Central memory CD8-positive, alpha-beta T cell (primary cell): Measurements from ENCODE around the gene SEL1L3.

Experiments used
- ATAC-seq: fragments of 150-1000 bp; cut with Tn5 transposase; replicated peaks from 2 replicates; pipeline ENCODE4 v1.10.0; 2022; ENCODE audit warnings: mild to moderate bottlenecking, moderate FRiP score, moderate number of reproducible peaks; ENCODE audit not compliant: poor library complexity, severe bottlenecking; ENCODE audit errors: extremely low read depth
- DNase-seq, 2 donors: peaks; one replicate each; pipeline ENCODE4 v3.0.0; 2021; ENCODE audit warnings: low spot score in 2 of 2
- H3K27ac Mint-ChIP-seq: one replicate; pipeline ENCODE4 v1.8.0; 2022; ENCODE audit warnings: low read depth, mild to moderate bottlenecking, moderate library complexity, mixed read lengths
- H3K27me3 Mint-ChIP-seq: one replicate; pipeline ENCODE4 v1.8.0; 2022; ENCODE audit warnings: mixed read lengths
- H3K36me3 Mint-ChIP-seq: one replicate; pipeline ENCODE4 v1.8.0; 2022; ENCODE audit warnings: mild to moderate bottlenecking, moderate library complexity, mixed read lengths; ENCODE audit not compliant: insufficient read depth
- H3K4me1 Mint-ChIP-seq: one replicate; pipeline ENCODE4 v1.8.0; 2022; ENCODE audit warnings: mixed read lengths
- H3K4me3 Mint-ChIP-seq: one replicate; pipeline ENCODE4 v1.8.0; 2022; ENCODE audit warnings: mild to moderate bottlenecking, moderate library complexity, mixed read lengths
- H3K9me3 Mint-ChIP-seq: one replicate; pipeline ENCODE4 v1.8.0; 2022; ENCODE audit warnings: mixed read lengths

Gene SEL1L3

GRCh38 chr4:25838526-25838925 lies 24.3 kb downstream of the SEL1L3 start:
- no peak overlapping the region for H3K27ac Mint-ChIP-seq
- H3K4me3 Mint-ChIP-seq: no peak overlapping the region
- peaks cover 58% of the 10 kb centered on the region for H3K4me1 Mint-ChIP-seq
- peaks cover 7% of the 10 kb centered on the region for H3K36me3 Mint-ChIP-seq
- ATAC-seq (no peak), DNase-seq (no peak)
- no peaks in the 10 kb centered on the region for H3K27me3 Mint-ChIP-seq
- no peaks in the 10 kb centered on the region for H3K9me3 Mint-ChIP-seq

GRCh38 chr4:25837107-25837506 lies 25.7 kb downstream of the SEL1L3 start:
- Mint-ChIP-seq H3K4me3 (no peak overlapping the region), H3K27ac (no peak overlapping the region), H3K27me3 (no peaks in the 10 kb centered on the region), H3K4me1 (peaks cover 44% of the 10 kb centered on the region), H3K9me3 (no peaks in the 10 kb centered on the region), H3K36me3 (peaks cover 10% of the 10 kb centered on the region)
- ATAC-seq: no peak
- DNase-seq: no peak

- peaks cover 37% of the 10 kb centered on the region for H3K4me1 Mint-ChIP-seq
- peaks cover 10% of the 10 kb centered on the region for H3K36me3 Mint-ChIP-seq
These were observed 27.4 kb downstream of the SEL1L3 start for GRCh38 chr4:25835384-25835783.

GRCh38 chr4:25834411-25835107 lies 28.2 kb downstream of the SEL1L3 start:
- H3K9me3 Mint-ChIP-seq: no peaks in the 10 kb centered on the region
- ATAC-seq (no peak), DNase-seq (no peak)
- H3K27me3 Mint-ChIP-seq: no peaks in the 10 kb centered on the region
- H3K4me3 Mint-ChIP-seq: no peak overlapping the region
- H3K4me1 Mint-ChIP-seq: peaks cover 38% of the 10 kb centered on the region
- peaks cover 13% of the 10 kb centered on the region for H3K36me3 Mint-ChIP-seq
- H3K27ac Mint-ChIP-seq: no peak overlapping the region

More at GRCh38 chr4:25835384-25835783, 27.4 kb downstream of the SEL1L3 start:
- ATAC-seq (no peak), DNase-seq (no peak)
- H3K27me3 Mint-ChIP-seq: no peaks in the 10 kb centered on the region
- peak overlapping the region; percentile 69 for H3K27ac Mint-ChIP-seq
- H3K4me3 Mint-ChIP-seq: no peak overlapping the region
- H3K9me3 Mint-ChIP-seq: no peaks in the 10 kb centered on the region

- no peaks in the 10 kb centered on the region for H3K27me3 Mint-ChIP-seq
- no peak for ATAC-seq
- peaks cover 17% of the 10 kb centered on the region for H3K36me3 Mint-ChIP-seq
- peaks cover 31% of the 10 kb centered on the region for H3K4me1 Mint-ChIP-seq
- no peak overlapping the region for H3K4me3 Mint-ChIP-seq
- no peak overlapping the region for H3K27ac Mint-ChIP-seq
- no peaks in the 10 kb centered on the region for H3K9me3 Mint-ChIP-seq
- no peak for DNase-seq
These were observed 32.2 kb downstream of the SEL1L3 start for GRCh38 chr4:25830548-25830947.

GRCh38 chr4:25827897-25828296 lies 34.9 kb downstream of the SEL1L3 start:
- Mint-ChIP-seq H3K4me3 (no peak overlapping the region), H3K36me3 (peaks cover 15% of the 10 kb centered on the region), H3K9me3 (no peaks in the 10 kb centered on the region)

GRCh38 chr4:25827373-25827772 lies 35.4 kb downstream of the SEL1L3 start:
- DNase-seq (no peak), ATAC-seq (no peak)
- Mint-ChIP-seq H3K36me3 (peaks cover 19% of the 10 kb centered on the region), H3K4me1 (peaks cover 17% of the 10 kb centered on the region), H3K4me3 (no peak overlapping the region), H3K9me3 (no peaks in the 10 kb centered on the region), H3K27ac (no peak overlapping the region), H3K27me3 (no peaks in the 10 kb centered on the region)

More at GRCh38 chr4:25827897-25828296, 34.9 kb downstream of the SEL1L3 start:
- Mint-ChIP-seq H3K27ac (no peak overlapping the region), H3K27me3 (no peaks in the 10 kb centered on the region), H3K4me1 (peaks cover 17% of the 10 kb centered on the region)
- ATAC-seq (no peak), DNase-seq (no peak)

GRCh38 chr4:25826074-25826752 lies 36.6 kb downstream of the SEL1L3 start:
- no peak overlapping the region for H3K27ac Mint-ChIP-seq

GRCh38 chr4:25823632-25824031 lies 39.2 kb downstream of the SEL1L3 start:
- Mint-ChIP-seq H3K9me3 (no peaks in the 10 kb centered on the region), H3K4me1 (peaks cover 6% of the 10 kb centered on the region), H3K36me3 (peaks cover 31% of the 10 kb centered on the region), H3K27ac (no peak overlapping the region), H3K27me3 (no peaks in the 10 kb centered on the region), H3K4me3 (no peak overlapping the region)
- ATAC-seq: no peak
- DNase-seq: no peak

More at GRCh38 chr4:25826074-25826752, 36.6 kb downstream of the SEL1L3 start:
- Mint-ChIP-seq H3K4me3 (no peak overlapping the region), H3K36me3 (peaks cover 21% of the 10 kb centered on the region), H3K4me1 (peaks cover 15% of the 10 kb centered on the region), H3K9me3 (no peaks in the 10 kb centered on the region), H3K27me3 (no peaks in the 10 kb centered on the region)
- no peak for DNase-seq
- no peak for ATAC-seq

GRCh38 chr4:25821899-25822298 lies 40.9 kb downstream of the SEL1L3 start:
- Mint-ChIP-seq H3K4me3 (no peak overlapping the region), H3K27me3 (no peaks in the 10 kb centered on the region), H3K36me3 (peaks cover 31% of the 10 kb centered on the region), H3K4me1 (peaks cover 6% of the 10 kb centered on the region), H3K9me3 (no peaks in the 10 kb centered on the region), H3K27ac (no peak overlapping the region)
- DNase-seq (no peak), ATAC-seq (no peak)

GRCh38 chr4:25821267-25821666 lies 41.5 kb downstream of the SEL1L3 start:
- Mint-ChIP-seq H3K27me3 (no peaks in the 10 kb centered on the region), H3K4me3 (no peak overlapping the region), H3K4me1 (peaks cover 6% of the 10 kb centered on the region), H3K27ac (no peak overlapping the region), H3K36me3 (peaks cover 31% of the 10 kb centered on the region), H3K9me3 (no peaks in the 10 kb centered on the region)
- no peak for DNase-seq
- ATAC-seq: no peak

GRCh38 chr4:25818876-25819275 lies 43.9 kb downstream of the SEL1L3 start:
- Mint-ChIP-seq H3K4me3 (no peak overlapping the region), H3K27me3 (no peaks in the 10 kb centered on the region), H3K27ac (no peak overlapping the region), H3K36me3 (peaks cover 37% of the 10 kb centered on the region), H3K9me3 (no peaks in the 10 kb centered on the region), H3K4me1 (no peaks in the 10 kb centered on the region)
- DNase-seq (no peak), ATAC-seq (no peak)

GRCh38 chr4:25818371-25818871 lies 44.4 kb downstream of the SEL1L3 start:
- Mint-ChIP-seq H3K27ac (no peak overlapping the region), H3K36me3 (peaks cover 39% of the 10 kb centered on the region), H3K4me3 (no peak overlapping the region), H3K4me1 (no peaks in the 10 kb centered on the region), H3K9me3 (no peaks in the 10 kb centered on the region), H3K27me3 (no peaks in the 10 kb centered on the region)
- ATAC-seq: no peak
- DNase-seq: no peak
